WTC11 (cell line): ENCODE data around the gene SAMD13. TPM values are rescaled to one million over a fixed set of nuclear protein-coding genes. Genes with fewer than 3 reads are reported as not detected.

ENCODE experiments used
- ATAC-seq: fragments of 200-7000 bp; cut with Tn5 transposase; 2 replicates; pipeline ENCODE4 v1.10.0; 2021; ENCODE audit warnings: mild to moderate bottlenecking, moderate library complexity
- CTCF ChIA-PET: fragments of 300-600 bp; sonication (Branson Sonifier 250); formaldehyde crosslinking; loops from one replicate; lab custom pipeline; 2021; ENCODE audit warnings: antibody characterized with exemption; lab: Charles Lee
- POLR2A ChIA-PET: fragments of 350-600 bp; sonication (Branson Sonifier 250); formaldehyde crosslinking; loops from one replicate; lab custom pipeline; 2021; ENCODE audit warnings: antibody characterized with exemption; lab: Charles Lee
- DNase-seq: peaks from one replicate; pipeline ENCODE4 v3.0.0; 2021; ENCODE audit warnings: low spot score
- H3K27ac Mint-ChIP-seq: 2 replicates; pipeline ENCODE4 v1.8.0; 2021; ENCODE audit warnings: mixed read lengths
- H3K27me3 Mint-ChIP-seq: 2 replicates; pipeline ENCODE4 v1.8.0; 2021; ENCODE audit warnings: low read depth, mild to moderate bottlenecking, moderate library complexity, mixed read lengths
- H3K36me3 Mint-ChIP-seq: 2 replicates; pipeline ENCODE4 v1.8.0; 2021; ENCODE audit warnings: mixed read lengths
- H3K4me1 Mint-ChIP-seq: 2 replicates; pipeline ENCODE4 v1.8.0; 2022; ENCODE audit warnings: mixed read lengths
- H3K4me3 Mint-ChIP-seq: 2 replicates; pipeline ENCODE4 v1.8.0; 2021; ENCODE audit warnings: mild to moderate bottlenecking, moderate library complexity, mixed read lengths
- H3K9me3 Mint-ChIP-seq: 2 replicates; pipeline ENCODE4 v1.8.0; 2021; ENCODE audit warnings: mixed read lengths
- FOXK1 ChIP-seq: sonication (generic); formaldehyde crosslinking; IDR thresholded peaks from 2 replicates; pipeline ENCODE4 v1.8.0; 2022; ENCODE audit warnings: mild to moderate bottlenecking, moderate library complexity, missing genetic modification reagents
- GTF2I ChIP-seq: fragments of 250-450 bp; sonication (Bioruptor Pico); conservative IDR thresholded peaks from 2 replicates; pipeline ENCODE4 v1.4.0; 2021; ENCODE audit warnings: mild to moderate bottlenecking
- JAZF1 ChIP-seq: fragments of 250-450 bp; sonication (Bioruptor Pico); IDR thresholded peaks from 2 replicates; pipeline ENCODE4 v1.9.0; 2021; ENCODE audit warnings: moderate library complexity, mild to moderate bottlenecking, inconsistent platforms
- NR2C2 ChIP-seq: sonication (generic); formaldehyde crosslinking; IDR thresholded peaks from 2 replicates; pipeline ENCODE4 v1.8.0; 2022; ENCODE audit warnings: mild to moderate bottlenecking, missing genetic modification reagents
- NR3C1 ChIP-seq: sonication (generic); formaldehyde crosslinking; conservative IDR thresholded peaks from 2 replicates; pipeline ENCODE4 v1.8.1; 2023; ENCODE audit warnings: low read depth, mild to moderate bottlenecking, missing genetic modification reagents
- ZNF219 ChIP-seq: sonication (generic); formaldehyde crosslinking; IDR thresholded peaks from 2 replicates; pipeline ENCODE4 v1.8.0; 2023; ENCODE audit warnings: missing genetic modification reagents, mild to moderate bottlenecking, borderline replicate concordance
- ZNF423 ChIP-seq: fragments of 250-450 bp; sonication (Bioruptor Pico); IDR thresholded peaks from 2 replicates; pipeline ENCODE4 v2.1.2; 2022; ENCODE audit warnings: mild to moderate bottlenecking, moderate library complexity
- ZNF671 ChIP-seq: fragments of 250-450 bp; sonication (Bioruptor Pico); IDR thresholded peaks from 2 replicates; pipeline ENCODE4 v1.8.0; 2021; ENCODE audit warnings: mild to moderate bottlenecking
- total RNA-seq: library from RNA; stranded (reverse); gene quantifications from 3 replicates; pipeline ENCODE4 v1.2.3, GENCODE V29; 2021
- TF ChIP-seq, protein P1 (sequence below): sonication (generic); formaldehyde crosslinking; IDR thresholded peaks from 2 replicates; pipeline ENCODE4 v1.8.1; 2023; ENCODE audit warnings: mild to moderate bottlenecking, missing genetic modification reagents
- TF ChIP-seq, protein P2 (sequence below): sonication (generic); formaldehyde crosslinking; IDR thresholded peaks from 2 replicates; pipeline ENCODE4 v1.8.0; 2022; ENCODE audit warnings: mild to moderate bottlenecking, missing genetic modification reagents
- TF ChIP-seq, protein P3 (sequence below): sonication (generic); formaldehyde crosslinking; IDR thresholded peaks from 2 replicates; pipeline ENCODE4 v1.8.1; 2022; ENCODE audit warnings: mild to moderate bottlenecking, moderate library complexity, missing genetic modification reagents
- TF ChIP-seq, protein P4 (sequence below): sonication (generic); formaldehyde crosslinking; conservative IDR thresholded peaks from 2 replicates; pipeline ENCODE4 v1.8.1; 2022; ENCODE audit warnings: mild to moderate bottlenecking, missing genetic modification reagents
- TF ChIP-seq, protein P5 (sequence below): fragments of 250-450 bp; sonication (Bioruptor Pico); conservative IDR thresholded peaks from 2 replicates; pipeline ENCODE4 v1.9.0; 2021; ENCODE audit warnings: mild to moderate bottlenecking
- TF ChIP-seq, protein P6 (sequence below): sonication (generic); formaldehyde crosslinking; IDR thresholded peaks from 2 replicates; pipeline ENCODE4 v1.8.0; 2023; ENCODE audit warnings: mild to moderate bottlenecking, missing genetic modification reagents
- TF ChIP-seq, protein P7 (sequence below): sonication (generic); formaldehyde crosslinking; IDR thresholded peaks from 2 replicates; pipeline ENCODE4 v1.8.1; 2023; ENCODE audit warnings: mild to moderate bottlenecking, missing genetic modification reagents
- TF ChIP-seq, protein P8 (sequence below): sonication (generic); formaldehyde crosslinking; IDR thresholded peaks from 2 replicates; pipeline ENCODE4 v1.8.0; 2022; ENCODE audit warnings: mild to moderate bottlenecking, missing genetic modification reagents

Gene SAMD13
- total RNA-seq, 1 experiment from 2014 or later: 1.8 TPM

DNA sequence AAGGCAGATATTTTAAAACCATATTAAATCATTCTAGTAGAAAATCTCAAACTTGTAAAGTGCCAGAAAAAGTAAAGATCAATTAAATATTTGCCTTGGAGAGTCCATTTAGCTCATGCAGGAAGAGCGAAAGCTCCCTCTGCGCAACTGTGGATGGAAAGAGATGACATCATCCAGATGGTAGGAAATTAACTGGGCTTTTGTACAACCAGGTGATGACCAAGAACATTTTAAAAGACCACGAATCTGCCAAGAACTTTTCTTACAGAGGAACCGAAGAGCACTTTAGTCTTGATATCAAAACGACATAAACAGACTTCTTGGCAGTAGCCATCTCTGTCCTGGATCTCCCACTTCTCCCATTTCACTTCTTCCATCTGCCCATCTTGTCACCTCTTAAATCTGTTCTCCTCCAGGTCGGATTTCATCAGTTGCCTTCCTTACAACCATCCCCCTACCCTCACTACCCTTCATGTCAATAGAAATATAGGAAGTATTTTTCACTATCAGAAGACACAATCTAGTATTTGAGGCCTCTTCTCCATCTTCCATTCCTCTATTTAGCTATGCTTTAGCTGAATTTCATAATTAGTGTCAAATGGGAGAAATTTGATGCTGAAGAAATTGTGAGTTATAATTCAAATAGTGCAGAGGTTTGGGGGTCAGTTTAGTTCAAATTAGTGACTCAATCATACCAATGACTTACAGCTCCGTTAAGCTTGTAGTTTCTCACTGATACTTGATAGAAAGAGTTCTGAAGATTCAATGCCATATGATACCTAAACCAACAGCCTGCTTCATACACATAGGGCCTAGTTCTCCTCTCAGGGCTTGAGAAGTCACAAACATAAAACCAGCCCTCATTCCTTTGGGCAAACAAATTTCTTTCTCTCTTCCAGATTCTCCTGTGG, 74.7 kb downstream of the SAMD13 start:
- TF ChIP-seq FOXK1 (CRISPR knock-in tag) (no peak), NR3C1 (CRISPR knock-in tag) (no peak), NR2C2 (CRISPR knock-in tag) (no peak), JAZF1 (CRISPR knock-in tag) (no peak), ZNF671 (CRISPR knock-in tag) (no peak), ZNF219 (CRISPR knock-in tag) (no peak)
- TF ChIP-seq, protein P1, sequence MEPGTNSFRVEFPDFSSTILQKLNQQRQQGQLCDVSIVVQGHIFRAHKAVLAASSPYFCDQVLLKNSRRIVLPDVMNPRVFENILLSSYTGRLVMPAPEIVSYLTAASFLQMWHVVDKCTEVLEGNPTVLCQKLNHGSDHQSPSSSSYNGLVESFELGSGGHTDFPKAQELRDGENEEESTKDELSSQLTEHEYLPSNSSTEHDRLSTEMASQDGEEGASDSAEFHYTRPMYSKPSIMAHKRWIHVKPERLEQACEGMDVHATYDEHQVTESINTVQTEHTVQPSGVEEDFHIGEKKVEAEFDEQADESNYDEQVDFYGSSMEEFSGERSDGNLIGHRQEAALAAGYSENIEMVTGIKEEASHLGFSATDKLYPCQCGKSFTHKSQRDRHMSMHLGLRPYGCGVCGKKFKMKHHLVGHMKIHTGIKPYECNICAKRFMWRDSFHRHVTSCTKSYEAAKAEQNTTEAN (CRISPR knock-in tag): no peak
- TF ChIP-seq, protein P2, sequence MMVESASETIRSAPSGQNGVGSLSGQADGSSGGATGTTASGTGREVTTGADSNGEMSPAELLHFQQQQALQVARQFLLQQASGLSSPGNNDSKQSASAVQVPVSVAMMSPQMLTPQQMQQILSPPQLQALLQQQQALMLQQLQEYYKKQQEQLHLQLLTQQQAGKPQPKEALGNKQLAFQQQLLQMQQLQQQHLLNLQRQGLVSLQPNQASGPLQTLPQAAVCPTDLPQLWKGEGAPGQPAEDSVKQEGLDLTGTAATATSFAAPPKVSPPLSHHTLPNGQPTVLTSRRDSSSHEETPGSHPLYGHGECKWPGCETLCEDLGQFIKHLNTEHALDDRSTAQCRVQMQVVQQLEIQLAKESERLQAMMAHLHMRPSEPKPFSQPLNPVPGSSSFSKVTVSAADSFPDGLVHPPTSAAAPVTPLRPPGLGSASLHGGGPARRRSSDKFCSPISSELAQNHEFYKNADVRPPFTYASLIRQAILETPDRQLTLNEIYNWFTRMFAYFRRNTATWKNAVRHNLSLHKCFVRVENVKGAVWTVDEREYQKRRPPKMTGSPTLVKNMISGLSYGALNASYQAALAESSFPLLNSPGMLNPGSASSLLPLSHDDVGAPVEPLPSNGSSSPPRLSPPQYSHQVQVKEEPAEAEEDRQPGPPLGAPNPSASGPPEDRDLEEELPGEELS (CRISPR knock-in tag): no peak
- TF ChIP-seq, protein P3, sequence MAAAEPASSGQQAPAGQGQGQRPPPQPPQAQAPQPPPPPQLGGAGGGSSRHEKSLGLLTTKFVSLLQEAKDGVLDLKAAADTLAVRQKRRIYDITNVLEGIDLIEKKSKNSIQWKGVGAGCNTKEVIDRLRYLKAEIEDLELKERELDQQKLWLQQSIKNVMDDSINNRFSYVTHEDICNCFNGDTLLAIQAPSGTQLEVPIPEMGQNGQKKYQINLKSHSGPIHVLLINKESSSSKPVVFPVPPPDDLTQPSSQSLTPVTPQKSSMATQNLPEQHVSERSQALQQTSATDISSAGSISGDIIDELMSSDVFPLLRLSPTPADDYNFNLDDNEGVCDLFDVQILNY (CRISPR knock-in tag): no peak
- TF ChIP-seq, protein P4, sequence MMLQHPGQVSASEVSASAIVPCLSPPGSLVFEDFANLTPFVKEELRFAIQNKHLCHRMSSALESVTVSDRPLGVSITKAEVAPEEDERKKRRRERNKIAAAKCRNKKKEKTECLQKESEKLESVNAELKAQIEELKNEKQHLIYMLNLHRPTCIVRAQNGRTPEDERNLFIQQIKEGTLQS (CRISPR knock-in tag): no peak
- DNase-seq: no peak
- no peak overlapping the region for H3K27ac Mint-ChIP-seq
- no peaks in the 10 kb centered on the region; the same call in 1 of the 2 replicates for H3K9me3 Mint-ChIP-seq
- no peaks in the 10 kb centered on the region for H3K27me3 Mint-ChIP-seq
- ChIA-PET POLR2A (no interaction called here), CTCF (no interaction called here)
- H3K4me3 Mint-ChIP-seq: no peak overlapping the region
- ATAC-seq: no peak
- H3K4me1 Mint-ChIP-seq: no peaks in the 10 kb centered on the region
- H3K36me3 Mint-ChIP-seq: no peaks in the 10 kb centered on the region

DNA sequence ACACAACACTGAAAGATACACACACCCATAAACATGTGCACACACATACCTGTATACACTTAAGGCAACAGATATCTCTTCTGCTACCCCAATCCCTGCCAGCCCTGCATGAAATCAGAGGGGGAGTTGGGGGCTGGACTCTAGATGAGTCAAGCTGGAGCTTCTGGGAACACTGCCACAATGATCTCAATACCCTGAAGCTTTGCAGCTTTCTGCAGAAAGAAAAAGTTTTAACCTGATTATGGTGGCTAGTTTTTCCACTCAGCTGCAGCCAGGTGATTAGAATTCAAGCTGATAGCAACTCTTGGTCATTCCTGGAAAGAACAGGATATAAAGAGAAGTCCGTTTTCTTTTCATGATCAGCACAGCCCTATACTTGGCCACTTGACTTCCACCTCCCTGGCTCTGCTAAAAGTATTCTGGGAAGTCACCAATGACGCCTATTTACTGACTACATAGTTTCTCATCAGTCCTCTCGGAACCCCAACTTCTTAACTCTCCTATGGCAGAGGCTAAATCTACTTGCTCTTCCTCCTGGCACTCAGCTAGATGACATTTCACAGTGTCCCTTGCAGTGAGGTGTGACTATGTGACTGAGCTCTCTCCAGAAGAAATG, 76.1 kb downstream of the SAMD13 start:
- POLR2A ChIA-PET: no interaction called here
- Mint-ChIP-seq H3K27me3 (no peaks in the 10 kb centered on the region), H3K9me3 (no peaks in the 10 kb centered on the region; the same call in 1 of the 2 replicates), H3K36me3 (no peaks in the 10 kb centered on the region), H3K4me1 (peaks cover 5% of the 10 kb centered on the region), H3K4me3 (no peak overlapping the region), H3K27ac (no peak overlapping the region)
- TF ChIP-seq NR2C2 (CRISPR knock-in tag) (no peak), GTF2I (CRISPR knock-in tag) (no peak), ZNF423 (CRISPR knock-in tag) (no peak)
- TF ChIP-seq, protein P5, sequence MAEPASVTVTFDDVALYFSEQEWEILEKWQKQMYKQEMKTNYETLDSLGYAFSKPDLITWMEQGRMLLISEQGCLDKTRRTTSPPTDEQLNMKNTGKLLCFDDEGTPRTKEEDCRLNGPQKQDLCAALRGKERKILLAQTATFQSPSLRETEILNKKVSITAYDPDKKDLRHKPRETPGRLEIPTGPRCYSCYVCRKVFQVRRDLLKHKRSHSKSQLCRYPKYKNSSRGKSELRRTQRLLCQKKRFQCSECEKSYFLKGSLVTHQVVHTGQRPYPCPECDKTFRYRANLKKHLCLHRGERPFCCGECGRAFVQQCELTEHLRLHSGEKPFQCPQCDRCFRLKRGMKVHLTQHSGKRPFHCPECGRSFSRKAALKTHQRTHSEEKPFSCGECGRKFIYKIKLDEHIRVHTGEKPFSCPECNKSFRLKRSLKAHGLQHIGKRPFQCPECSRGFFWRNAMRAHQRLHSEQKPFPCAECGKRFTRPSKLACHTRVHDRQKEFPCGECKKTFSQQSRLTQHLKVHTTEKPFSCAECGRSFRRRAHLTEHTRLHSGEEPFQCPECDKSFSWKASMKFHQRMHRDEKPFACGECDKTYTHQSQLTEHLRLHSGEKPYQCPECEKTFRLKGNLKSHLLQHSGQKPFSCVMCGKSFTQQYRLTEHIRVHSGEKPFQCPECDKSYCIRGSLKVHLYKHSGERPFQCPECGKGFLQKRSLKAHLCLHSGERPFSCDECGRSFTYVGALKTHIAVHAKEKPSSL (CRISPR knock-in tag): no peak
- TF ChIP-seq, protein P6, sequence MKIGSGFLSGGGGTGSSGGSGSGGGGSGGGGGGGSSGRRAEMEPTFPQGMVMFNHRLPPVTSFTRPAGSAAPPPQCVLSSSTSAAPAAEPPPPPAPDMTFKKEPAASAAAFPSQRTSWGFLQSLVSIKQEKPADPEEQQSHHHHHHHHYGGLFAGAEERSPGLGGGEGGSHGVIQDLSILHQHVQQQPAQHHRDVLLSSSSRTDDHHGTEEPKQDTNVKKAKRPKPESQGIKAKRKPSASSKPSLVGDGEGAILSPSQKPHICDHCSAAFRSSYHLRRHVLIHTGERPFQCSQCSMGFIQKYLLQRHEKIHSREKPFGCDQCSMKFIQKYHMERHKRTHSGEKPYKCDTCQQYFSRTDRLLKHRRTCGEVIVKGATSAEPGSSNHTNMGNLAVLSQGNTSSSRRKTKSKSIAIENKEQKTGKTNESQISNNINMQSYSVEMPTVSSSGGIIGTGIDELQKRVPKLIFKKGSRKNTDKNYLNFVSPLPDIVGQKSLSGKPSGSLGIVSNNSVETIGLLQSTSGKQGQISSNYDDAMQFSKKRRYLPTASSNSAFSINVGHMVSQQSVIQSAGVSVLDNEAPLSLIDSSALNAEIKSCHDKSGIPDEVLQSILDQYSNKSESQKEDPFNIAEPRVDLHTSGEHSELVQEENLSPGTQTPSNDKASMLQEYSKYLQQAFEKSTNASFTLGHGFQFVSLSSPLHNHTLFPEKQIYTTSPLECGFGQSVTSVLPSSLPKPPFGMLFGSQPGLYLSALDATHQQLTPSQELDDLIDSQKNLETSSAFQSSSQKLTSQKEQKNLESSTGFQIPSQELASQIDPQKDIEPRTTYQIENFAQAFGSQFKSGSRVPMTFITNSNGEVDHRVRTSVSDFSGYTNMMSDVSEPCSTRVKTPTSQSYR (CRISPR knock-in tag): no peak
- TF ChIP-seq, protein P7, sequence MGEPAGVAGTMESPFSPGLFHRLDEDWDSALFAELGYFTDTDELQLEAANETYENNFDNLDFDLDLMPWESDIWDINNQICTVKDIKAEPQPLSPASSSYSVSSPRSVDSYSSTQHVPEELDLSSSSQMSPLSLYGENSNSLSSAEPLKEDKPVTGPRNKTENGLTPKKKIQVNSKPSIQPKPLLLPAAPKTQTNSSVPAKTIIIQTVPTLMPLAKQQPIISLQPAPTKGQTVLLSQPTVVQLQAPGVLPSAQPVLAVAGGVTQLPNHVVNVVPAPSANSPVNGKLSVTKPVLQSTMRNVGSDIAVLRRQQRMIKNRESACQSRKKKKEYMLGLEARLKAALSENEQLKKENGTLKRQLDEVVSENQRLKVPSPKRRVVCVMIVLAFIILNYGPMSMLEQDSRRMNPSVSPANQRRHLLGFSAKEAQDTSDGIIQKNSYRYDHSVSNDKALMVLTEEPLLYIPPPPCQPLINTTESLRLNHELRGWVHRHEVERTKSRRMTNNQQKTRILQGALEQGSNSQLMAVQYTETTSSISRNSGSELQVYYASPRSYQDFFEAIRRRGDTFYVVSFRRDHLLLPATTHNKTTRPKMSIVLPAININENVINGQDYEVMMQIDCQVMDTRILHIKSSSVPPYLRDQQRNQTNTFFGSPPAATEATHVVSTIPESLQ (CRISPR knock-in tag): no peak
- TF ChIP-seq, protein P8, sequence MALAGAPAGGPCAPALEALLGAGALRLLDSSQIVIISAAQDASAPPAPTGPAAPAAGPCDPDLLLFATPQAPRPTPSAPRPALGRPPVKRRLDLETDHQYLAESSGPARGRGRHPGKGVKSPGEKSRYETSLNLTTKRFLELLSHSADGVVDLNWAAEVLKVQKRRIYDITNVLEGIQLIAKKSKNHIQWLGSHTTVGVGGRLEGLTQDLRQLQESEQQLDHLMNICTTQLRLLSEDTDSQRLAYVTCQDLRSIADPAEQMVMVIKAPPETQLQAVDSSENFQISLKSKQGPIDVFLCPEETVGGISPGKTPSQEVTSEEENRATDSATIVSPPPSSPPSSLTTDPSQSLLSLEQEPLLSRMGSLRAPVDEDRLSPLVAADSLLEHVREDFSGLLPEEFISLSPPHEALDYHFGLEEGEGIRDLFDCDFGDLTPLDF (CRISPR knock-in tag): no peak
- ATAC-seq (no peak), DNase-seq (no peak)
- CTCF ChIA-PET: no interaction called here
